WI38 (cell line): Measurements from ENCODE around the gene ABCA2.
A peak's percentile ranks its signal among the peaks of the same experiment; 100 is the strongest.

Experiments
- H3K4me3 ChIP-seq: 2 replicates; pipeline ENCODE4 v1.5.1; 2011; ENCODE audit warnings: low read depth, mild to moderate bottlenecking, control low read depth, low read length
- TF ChIP-seq, protein P1 (sequence below): IDR thresholded peaks from 2 replicates; pipeline ENCODE4 v1.5.1; 2012; ENCODE audit warnings: low read depth, mild to moderate bottlenecking, control low read depth, low read length

The ABCA2 gene

DNA sequence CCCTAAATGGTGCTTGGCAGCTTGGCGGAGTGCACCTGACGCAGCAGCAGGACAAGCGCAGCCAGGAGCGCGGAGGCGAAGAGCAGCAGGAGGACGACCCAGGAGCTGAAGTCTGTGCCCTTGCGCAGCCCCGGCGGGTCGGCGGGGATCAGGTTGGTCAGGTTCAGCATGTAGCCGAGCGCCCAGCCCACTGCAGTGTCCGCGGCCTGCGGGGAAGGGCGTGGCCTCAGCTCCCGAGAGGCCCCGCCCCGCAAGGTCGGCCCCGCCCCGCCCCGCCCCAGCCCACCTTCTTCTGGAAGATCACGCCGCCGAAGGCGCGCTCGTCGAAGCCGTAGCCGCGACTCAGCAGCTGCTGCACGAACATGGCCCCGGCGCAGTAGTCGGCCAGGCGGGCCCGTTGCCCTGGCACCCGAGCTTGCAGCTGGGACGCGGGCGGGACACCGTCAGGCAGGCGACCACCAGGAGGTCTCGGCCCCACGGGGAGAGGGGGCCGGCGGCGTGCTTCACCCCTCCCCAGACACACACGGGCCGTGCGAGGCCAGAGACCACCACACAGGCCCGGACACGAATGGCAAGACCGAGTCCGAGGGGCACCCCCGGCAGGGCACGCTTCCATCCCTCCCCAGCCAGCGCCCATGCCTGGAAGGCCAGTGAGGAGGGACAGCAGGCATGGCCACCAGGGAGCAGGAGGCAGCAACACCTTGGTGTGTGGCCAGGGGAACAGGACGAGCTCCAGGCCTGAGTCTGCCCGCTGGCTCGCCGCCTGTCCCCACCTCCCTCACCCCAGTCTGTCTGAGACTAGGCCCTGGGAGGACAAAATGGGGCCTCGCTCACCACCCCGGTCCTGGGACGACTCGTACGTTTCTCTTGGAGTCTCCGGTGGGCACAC lies 20.9 kb upstream of the ABCA2 start:
- no peak overlapping the region for H3K4me3 ChIP-seq
- TF ChIP-seq, protein P1, sequence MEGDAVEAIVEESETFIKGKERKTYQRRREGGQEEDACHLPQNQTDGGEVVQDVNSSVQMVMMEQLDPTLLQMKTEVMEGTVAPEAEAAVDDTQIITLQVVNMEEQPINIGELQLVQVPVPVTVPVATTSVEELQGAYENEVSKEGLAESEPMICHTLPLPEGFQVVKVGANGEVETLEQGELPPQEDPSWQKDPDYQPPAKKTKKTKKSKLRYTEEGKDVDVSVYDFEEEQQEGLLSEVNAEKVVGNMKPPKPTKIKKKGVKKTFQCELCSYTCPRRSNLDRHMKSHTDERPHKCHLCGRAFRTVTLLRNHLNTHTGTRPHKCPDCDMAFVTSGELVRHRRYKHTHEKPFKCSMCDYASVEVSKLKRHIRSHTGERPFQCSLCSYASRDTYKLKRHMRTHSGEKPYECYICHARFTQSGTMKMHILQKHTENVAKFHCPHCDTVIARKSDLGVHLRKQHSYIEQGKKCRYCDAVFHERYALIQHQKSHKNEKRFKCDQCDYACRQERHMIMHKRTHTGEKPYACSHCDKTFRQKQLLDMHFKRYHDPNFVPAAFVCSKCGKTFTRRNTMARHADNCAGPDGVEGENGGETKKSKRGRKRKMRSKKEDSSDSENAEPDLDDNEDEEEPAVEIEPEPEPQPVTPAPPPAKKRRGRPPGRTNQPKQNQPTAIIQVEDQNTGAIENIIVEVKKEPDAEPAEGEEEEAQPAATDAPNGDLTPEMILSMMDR: no peak

DNA sequence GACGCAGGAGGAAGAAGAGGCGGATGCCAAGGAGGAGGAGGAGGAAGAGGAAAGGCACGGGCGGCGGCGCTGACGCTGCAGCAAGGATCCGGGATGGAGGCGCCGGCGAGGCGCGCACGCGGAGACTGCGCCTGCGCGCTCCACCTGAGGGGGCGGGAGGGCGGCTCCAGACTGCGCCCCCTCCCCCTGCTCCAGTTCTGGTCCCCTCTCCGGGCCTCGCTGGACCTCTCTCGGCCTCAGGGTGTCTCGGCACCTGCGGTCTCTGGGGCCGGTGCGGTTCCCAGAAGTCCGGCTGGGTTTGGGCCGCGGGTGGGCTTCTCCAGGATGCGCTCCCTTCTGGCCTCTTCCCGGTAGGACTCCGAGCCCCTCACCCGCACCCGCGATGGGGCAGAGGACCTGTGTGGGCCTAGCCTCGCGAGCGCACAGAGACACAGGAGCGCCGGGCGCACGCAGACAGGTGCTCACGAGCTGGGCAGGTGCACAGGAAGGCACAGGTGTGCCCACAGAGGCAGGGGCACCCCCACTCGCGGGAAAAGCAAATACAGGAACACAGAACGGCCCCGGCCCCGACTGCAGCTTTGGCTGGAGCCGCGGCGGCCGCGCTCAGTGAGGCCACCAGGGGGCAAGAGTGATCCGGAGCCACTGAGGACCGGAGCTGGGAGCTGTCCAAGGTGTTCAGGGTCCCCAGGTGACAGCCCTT lies 18.2 kb upstream of the ABCA2 start, which contains the start of gene NPDC1:
TSS of gene NPDC1 (minus strand) at position 90 of the 700 bp plus-strand sequence. CDS start 188 bp downstream, outside the sequence.
- TF ChIP-seq, protein P1: peak; percentile 91
- peak within 1 kb of the TSS; percentile 61 for H3K4me3 ChIP-seq

DNA sequence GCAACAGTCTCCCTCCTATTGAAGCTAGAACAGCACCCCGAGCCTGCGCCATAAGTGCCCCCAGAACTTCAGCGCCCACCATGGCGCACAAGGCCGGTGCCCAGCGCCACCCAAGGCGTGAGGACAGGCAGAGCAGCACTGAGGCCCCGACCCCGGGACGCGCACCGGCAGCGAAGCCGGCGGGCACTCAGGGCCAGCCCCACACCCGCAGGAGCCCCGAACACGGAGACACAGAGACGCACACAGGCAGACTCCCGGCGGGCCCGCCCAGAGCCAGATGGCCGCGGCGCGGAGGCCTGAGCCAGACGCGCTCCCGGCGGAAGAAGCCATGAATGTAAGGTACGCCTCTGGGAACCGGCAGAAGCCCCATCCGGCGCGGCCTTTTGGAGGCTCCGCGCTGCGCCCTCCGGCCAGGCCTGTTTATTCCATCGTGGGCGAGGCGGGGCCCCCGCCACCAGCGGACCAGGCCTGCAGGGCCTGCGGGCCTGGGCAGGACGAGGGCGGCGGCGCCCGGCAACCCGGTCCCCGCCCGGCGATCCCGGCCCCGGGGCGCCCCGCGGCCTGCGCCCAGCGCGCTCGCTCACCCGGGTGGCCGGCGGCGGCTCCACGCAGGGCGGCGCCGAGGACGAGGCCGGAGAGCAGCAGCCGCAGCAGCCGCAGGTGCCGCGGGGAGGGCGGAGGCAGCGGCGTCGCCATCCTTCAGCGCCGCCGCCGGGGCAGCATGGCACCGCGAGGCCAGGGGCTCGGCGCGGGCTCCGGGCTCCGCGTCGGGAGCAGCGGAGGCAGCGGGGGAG lies 17.5 kb upstream of the ABCA2 start:
- H3K4me3 ChIP-seq: peak overlapping the region; percentile 61
- TF ChIP-seq, protein P1: no peak

DNA sequence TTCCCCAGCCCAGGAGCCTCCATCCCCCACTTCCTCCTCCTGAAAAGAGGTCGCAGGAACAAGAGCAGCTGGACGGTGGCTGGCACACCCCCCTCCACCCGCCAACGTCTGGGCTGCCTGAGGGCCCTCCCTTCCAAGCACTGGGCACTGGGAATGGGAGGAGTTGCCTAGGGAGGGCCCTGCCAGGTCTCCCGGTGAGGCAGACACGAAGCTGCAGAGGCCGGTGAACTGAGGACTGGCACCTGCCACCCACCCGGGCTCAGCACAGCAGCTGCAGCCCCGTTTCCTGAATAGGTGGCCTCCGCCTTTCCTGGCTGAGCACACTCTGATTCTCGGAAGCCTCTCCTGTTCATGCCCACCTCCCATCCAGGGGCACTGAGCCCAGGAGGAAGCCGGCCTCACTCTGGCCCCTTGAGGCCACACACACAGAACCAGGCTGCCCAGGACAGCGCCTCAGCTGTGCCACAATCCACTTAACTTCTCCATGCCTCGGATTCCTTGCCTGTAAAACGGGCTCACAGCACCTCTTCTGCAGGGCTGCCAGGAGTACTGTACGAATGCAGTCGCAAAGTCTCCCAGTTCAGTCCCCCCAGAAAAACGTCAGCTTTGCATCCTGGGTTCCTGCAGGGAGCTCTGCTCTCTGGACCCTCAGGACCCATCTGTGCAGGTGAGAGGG lies 16.6 kb upstream of the ABCA2 start:
- peak overlapping the region; percentile 61 for H3K4me3 ChIP-seq
- TF ChIP-seq, protein P1: no peak

DNA sequence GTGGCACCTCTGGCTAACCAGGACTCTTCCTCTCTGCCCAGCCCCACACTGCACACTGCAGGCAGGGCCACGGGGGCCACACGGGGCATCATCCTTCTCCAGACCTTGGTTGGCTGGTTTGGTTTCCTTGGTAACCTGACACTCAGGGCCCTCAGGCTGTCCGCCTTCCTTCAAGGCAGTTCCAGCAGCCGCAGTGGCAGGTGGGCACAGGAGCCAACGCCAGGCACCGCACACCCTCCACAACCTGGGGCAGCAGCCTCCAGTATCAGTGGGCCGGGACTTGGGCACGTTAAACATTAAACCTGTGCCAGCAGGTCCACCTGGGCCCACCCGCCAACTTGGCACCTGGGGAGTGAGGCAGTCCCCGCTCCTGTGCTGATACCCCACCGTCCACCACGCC lies 16.0 kb upstream of the ABCA2 start:
- H3K4me3 ChIP-seq: no peak overlapping the region
- TF ChIP-seq, protein P1: no peak

DNA sequence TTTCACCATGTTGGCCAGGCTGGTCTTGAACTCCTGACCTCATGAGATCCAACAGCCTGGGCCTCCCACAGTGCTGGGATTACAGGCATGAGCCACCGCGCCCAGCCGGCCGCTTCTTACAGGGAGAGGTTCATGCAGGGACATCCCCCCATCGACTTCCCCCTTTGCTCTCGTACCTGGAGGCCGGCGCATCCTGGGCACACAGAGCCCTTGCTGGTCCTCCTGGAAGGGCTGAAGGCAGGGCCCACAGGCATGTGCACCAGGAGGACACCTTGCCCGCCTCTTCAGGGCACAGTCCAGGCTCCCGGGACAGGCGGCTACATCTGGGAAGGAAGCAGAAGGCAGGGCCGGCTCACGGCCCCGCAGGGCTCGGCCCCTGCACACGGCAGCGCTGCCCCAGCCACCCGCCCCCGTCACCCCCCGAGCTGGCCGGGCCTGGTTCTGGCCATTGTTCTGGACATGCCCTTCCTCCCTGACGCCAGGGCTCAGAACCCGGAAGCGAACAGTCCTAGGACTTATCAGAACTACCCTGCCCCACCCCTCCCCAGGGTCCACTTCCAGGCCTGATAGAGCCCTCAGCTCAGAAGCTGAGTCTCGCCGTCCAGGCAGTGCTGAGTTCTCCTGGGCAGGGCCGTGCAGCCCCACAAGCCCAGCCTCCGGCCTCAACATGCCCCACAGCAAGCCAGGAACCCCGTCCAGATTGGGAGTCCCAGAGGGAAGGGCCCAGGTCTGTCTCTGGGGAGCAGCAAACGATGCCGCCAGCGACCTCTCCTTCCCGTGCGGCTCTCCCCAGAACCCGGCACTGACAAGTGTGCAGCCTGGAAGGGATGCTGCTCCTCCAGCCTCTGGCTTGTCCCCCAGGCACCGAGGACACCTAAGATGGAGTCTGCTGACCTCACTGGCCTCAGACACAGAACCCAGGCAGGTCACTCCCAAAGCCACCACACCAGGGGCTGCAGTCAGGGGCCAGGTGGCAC lies 15.0 kb upstream of the ABCA2 start:
- TF ChIP-seq, protein P1: no peak
- H3K4me3 ChIP-seq: no peak overlapping the region
